ENCODE measurements around the gene TENM3. TPM values are rescaled to one million over a fixed set of nuclear protein-coding genes. Genes with fewer than 3 reads are reported as not detected.

TENM3 gene
- total and polyA plus RNA-seq, 2 donors (not counting 3 experiments of a cell fraction or from before 2014, with no cell fraction given): 3.2 to 6.2 TPM

DNA sequence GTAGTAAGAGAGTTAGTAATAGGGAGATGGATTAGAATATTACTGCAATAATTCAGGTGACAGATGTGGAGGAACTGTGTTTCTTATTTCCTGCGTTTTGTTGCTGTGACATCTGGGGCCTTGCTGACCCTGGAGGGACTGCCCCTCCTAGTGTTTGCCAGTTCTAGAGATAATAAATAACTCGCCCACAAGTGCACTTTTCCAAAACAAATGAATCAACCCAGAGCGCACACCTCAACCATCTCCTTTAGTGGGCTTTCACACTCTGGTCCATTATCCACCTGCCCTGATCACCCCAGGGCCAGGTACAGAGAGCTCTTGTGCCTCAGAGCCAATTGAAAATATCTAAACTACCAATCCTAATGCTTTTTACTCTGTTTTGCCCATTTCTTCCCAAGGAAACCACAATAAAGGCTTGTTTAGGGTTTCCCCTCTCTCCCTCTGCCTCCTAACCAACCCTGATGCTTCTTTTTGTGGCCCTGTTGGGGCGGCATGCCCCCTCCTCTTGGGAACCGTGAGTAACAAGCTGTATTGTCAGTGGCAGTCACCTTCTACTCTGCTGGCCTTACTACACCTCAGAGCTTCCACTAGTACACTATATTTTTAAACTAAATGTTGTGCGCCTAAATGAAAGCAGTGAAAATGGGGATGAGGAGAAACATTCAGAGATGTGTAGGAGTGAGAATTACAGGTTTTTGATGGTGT lies 270.5 kb downstream of the TENM3 start:
- DNase-seq (ENCODE audit: low read depth, low spot score) (no peak), FAIRE-seq (no peak)
- Histone ChIP-seq H3K27me3 (ENCODE audit: control insufficient read depth in 2 of 2, insufficient read depth in 2 of 2, low read length in 2 of 2) (no peaks in the 10 kb centered on the region), H3K9me1 (replicated peaks; ENCODE audit: control insufficient read depth, extremely low read depth, insufficient read depth, low read length) (no peaks in the 10 kb centered on the region), H3K4me2 (ENCODE audit: insufficient read depth, low read length) (no peak overlapping the region), H3K79me2 (ENCODE audit: control insufficient read depth, insufficient read depth, low read length) (no peaks in the 10 kb centered on the region), H3K27ac (ENCODE audit: insufficient read depth, low read depth, low read length) (no peak overlapping the region), H4K20me1 (replicated peaks; ENCODE audit: control insufficient read depth, extremely low read depth, insufficient read depth, low read length) (no peaks in the 10 kb centered on the region), H3K36me3 (ENCODE audit: control insufficient read depth in 2 of 2, extremely low read depth in 1 of 2, insufficient read depth in 2 of 2, low read length in 2 of 2) (no peaks in the 10 kb centered on the region), H3K9me3 (replicated peaks; ENCODE audit: control insufficient read depth, insufficient read depth, low read length) (no peaks in the 10 kb centered on the region), H3K4me3 (replicated peaks in 1 of 3; ENCODE audit: insufficient read depth in 1 of 3, low read depth in 1 of 3, low read length in 3 of 3) (no peak overlapping the region), H3K9ac (replicated peaks; ENCODE audit: extremely low read depth, insufficient read depth, low read length) (no peak overlapping the region), H3K4me1 (ENCODE audit: control insufficient read depth, extremely low read depth, insufficient read depth, low read length) (no peaks in the 10 kb centered on the region), H2AFZ (ENCODE audit: low read depth, low read length) (no peak overlapping the region)
- CTCF ChIA-PET: interaction anchor here (0.5 kb wide), 1 partner anchor 1370 kb away, joined by 3 read pairs; no protein-coding TSS in a partner anchor
- intact Hi-C loops (cut with micrococcal nuclease) (no loop called here), dilution Hi-C loops (cut with MboI; ENCODE audit: extremely low pct_ligation_motif_present, low sequenced_read_pairs) (no loop called here)
- POLR2A ChIA-PET: no interaction called here
- no TSS peak for BruUV-seq (replicated peaks)
- TF ChIP-seq MYC (IDR thresholded peaks at IDR 0.05; ENCODE audit: low read depth, low read length) (no peak), FOS (IDR thresholded peaks at IDR 0.05; ENCODE audit: borderline replicate concordance, insufficient read depth, low read length) (no peak), EZH2 (IDR thresholded peaks at IDR 0.05; ENCODE audit: borderline replicate concordance, low read depth, low read length, severe bottlenecking) (no peak), POLR2A (IDR thresholded peaks at IDR 0.05; ENCODE audit: low read depth, low read length) (no peak), JUN (IDR thresholded peaks at IDR 0.05; ENCODE audit: borderline replicate concordance, insufficient read depth, insufficient read length, low read depth) (no peak), CTCF (IDR thresholded peaks at IDR 0.05; ENCODE audit: extremely low read depth in 1 of 2, insufficient read depth in 1 of 2, low read depth in 1 of 2, low read length in 2 of 2) (no peak), POLR2AphosphoS5 (IDR thresholded peaks at IDR 0.05; ENCODE audit: insufficient read depth, low read depth, low read length) (no peak), GATA2 (IDR thresholded peaks at IDR 0.05; ENCODE audit: insufficient read depth, insufficient read length, low read depth, low read length) (no peak)
- TF ChIP-seq, protein P1, sequence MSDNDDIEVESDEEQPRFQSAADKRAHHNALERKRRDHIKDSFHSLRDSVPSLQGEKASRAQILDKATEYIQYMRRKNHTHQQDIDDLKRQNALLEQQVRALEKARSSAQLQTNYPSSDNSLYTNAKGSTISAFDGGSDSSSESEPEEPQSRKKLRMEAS (IDR thresholded peaks at IDR 0.05; ENCODE audit: insufficient read depth, insufficient read length): no peak
